ENCODE data around the gene RLN2.
"Not testable (repeated sequence)": the region's sequence is repeated elsewhere in the genome, so short reads cannot be mapped to it uniquely, and the experiment has no call there.

RLN2 gene, protein sequence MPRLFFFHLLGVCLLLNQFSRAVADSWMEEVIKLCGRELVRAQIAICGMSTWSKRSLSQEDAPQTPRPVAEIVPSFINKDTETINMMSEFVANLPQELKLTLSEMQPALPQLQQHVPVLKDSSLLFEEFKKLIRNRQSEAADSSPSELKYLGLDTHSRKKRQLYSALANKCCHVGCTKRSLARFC

DNA sequence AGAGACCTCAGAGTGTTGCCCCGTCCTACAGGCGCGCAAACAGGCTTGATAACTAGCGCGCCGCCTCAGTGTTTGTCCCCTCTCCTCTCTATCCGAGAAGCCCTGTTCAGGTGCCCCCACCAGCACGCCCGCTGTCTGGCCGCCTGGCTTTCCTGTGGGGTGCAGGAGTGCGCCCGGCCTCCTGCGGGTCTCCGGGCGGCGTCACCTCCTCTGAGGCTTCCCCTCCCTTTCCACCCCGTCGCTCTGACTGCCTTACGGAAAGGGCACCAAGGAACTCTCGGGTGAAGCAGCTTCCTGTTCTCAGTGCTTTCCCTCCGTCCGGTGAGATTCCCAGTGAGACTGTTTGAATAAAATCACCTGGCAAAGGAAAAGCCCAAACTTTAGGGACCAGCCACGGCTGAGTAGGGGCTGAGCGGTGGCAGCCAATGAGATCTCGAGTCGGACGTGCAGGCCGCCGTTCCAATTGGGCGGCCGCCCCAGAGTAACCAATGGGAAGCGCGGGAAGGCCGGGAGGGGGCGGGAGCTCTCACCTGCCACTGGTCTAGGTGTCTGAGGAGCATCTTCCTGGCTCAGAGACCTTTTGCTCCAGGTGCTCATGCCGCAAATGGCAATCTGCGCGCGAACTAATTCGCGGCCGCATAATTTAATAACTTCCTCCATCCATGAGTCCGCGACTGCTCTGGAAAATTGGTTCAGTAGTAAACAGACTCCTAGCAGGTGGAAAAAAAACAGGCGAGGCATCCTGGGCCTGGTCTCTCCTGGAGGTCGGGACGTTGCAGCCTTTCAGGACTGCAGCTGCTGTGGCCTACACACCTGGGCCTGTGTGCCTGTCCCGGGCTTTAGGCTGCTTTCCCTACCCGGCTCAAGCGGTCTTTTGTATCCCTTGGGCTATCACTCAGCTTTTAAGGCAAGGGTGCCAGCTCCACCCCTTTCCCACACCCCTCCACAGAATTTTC is at the start of gene RLN2:
RLN2 (minus strand) TSS at position 877 of the 956 bp plus-strand sequence; CDS start at position 741, 136 bp downstream.
- H3K36me3 Mint-ChIP-seq (ENCODE audit: low read depth); DNase-seq; H3K9me3 Mint-ChIP-seq; H3K27ac Mint-ChIP-seq; H3K27me3 Mint-ChIP-seq: not testable (repeated sequence)
- H3K4me1 Mint-ChIP-seq: peaks cover 23% of the 10 kb centered on the region
- ATAC-seq: peak; percentile 100
- peak within 1 kb of the TSS; percentile 1 for H3K4me3 Mint-ChIP-seq

DNA sequence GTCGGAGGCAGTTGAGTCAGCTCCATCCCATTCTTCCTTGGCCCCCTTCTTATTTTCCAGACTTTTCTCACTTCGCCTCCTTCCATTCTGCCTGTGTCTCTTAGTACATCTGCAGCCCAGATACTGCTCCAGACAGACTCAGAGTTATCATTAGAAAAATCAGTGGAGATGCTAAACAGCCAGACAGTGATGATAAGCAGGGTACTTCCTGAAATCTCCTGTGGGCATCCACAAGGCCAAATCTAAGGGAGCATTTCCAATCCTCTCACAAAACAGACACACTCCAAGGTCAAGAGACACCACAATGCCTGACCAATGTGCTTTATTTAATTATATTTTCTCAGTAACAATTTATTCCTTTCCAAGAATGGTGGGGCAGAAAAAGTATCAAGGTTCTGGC is 49.7 kb upstream of the RLN2 start:
- ATAC-seq: no peak
- Mint-ChIP-seq H3K36me3 (ENCODE audit: low read depth) (peaks cover 21% of the 10 kb centered on the region), H3K9me3 (peaks cover 11% of the 10 kb centered on the region), H3K4me3 (no peak overlapping the region), H3K27ac (no peak overlapping the region), H3K4me1 (peaks cover 24% of the 10 kb centered on the region), H3K27me3 (no peaks in the 10 kb centered on the region)
- DNase-seq: no peak

DNA sequence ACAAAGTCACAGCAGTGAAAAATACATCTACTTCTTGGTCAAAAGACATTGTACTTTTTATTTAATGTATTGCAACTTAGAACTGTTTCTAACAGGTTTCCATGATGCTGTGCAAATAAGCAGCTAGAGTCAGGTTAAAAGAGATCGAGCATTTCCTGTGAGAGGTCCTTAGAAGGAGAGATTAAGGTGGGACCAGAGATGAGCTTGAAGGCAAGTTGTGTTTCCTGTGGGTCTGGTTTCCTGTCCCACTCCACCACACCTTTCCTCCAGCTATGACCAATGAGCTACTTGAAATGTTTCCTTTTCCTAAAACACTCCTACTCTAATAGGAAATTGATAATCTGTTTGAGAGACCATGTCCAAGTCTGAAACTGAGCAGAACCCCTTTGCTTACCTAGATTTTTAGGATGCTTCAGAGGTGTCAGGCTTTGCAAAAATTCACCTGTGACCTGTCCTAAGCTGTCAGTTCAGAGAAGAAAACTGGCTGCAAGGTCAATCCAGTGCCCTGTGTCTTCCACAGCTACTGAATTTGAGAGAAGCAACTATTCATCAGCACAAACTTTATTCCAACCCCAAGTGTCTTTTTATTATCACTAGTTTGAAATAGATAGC is 48.2 kb upstream of the RLN2 start:
- Mint-ChIP-seq H3K4me3 (no peak overlapping the region), H3K27ac (peak overlapping the region; percentile 33), H3K9me3 (peaks cover 13% of the 10 kb centered on the region), H3K27me3 (no peaks in the 10 kb centered on the region), H3K36me3 (ENCODE audit: low read depth) (peaks cover 19% of the 10 kb centered on the region), H3K4me1 (peaks cover 24% of the 10 kb centered on the region)
- no peak for DNase-seq
- no peak for ATAC-seq

DNA sequence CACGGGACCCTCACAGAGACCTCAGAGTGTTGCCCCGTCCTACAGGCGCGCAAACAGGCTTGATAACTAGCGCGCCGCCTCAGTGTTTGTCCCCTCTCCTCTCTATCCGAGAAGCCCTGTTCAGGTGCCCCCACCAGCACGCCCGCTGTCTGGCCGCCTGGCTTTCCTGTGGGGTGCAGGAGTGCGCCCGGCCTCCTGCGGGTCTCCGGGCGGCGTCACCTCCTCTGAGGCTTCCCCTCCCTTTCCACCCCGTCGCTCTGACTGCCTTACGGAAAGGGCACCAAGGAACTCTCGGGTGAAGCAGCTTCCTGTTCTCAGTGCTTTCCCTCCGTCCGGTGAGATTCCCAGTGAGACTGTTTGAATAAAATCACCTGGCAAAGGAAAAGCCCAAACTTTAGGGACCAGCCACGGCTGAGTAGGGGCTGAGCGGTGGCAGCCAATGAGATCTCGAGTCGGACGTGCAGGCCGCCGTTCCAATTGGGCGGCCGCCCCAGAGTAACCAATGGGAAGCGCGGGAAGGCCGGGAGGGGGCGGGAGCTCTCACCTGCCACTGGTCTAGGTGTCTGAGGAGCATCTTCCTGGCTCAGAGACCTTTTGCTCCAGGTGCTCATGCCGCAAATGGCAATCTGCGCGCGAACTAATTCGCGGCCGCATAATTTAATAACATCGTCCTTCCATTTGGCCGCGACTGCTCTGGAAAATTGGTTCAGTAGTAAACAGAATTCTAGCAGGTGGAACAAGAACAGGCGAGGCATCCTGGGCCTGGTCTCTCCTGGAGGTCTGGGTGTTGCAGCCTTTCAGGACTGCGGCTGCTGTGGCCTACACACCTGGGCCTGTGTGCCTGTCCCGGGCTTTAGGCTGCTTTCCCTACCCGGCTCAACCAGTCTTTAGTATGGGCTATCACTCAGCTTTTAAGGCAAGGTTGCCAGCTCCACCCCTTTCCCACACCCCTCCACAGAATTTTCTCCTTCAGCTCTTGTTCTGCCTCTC is 34.8 kb upstream of the RLN2 start, which contains the start of gene RLN1:
RLN1 (minus strand) TSS at position 885 of the 990 bp plus-strand sequence; CDS start at position 755, 130 bp downstream.
- not testable (repeated sequence) for H3K36me3 Mint-ChIP-seq (ENCODE audit: low read depth); H3K27me3 Mint-ChIP-seq; H3K9me3 Mint-ChIP-seq; H3K27ac Mint-ChIP-seq
- peaks cover 27% of the 10 kb centered on the region for H3K4me1 Mint-ChIP-seq
- ATAC-seq (peak; percentile 100), DNase-seq (peak; percentile 12)
- H3K4me3 Mint-ChIP-seq: peak within 1 kb of the TSS; percentile 70

DNA sequence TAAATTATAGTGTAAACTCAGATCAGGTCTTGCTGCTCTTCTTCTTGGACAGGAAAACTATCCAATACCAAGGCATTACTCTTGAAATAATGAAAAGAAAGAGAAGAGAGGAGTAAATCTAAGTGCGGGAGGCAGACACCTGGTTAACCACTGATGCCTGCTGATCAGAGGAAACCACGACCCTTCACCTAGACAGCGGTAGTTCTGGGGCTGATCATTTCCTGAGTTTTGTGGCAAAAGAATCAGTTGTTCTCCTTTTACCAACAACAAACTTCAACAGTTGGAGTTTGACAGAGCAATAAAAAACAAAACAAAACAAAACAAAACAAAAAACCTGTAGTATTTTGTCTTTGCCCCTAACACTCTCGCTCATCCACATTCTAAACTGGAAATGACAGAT is 32.2 kb upstream of the RLN2 start:
- no peaks in the 10 kb centered on the region for H3K9me3 Mint-ChIP-seq
- peaks cover 3% of the 10 kb centered on the region for H3K36me3 Mint-ChIP-seq (ENCODE audit: low read depth)
- no peaks in the 10 kb centered on the region for H3K27me3 Mint-ChIP-seq
- ATAC-seq (no peak), DNase-seq (no peak)
- peak overlapping the region; percentile 39 for H3K27ac Mint-ChIP-seq
- H3K4me1 Mint-ChIP-seq: peaks cover 31% of the 10 kb centered on the region
- H3K4me3 Mint-ChIP-seq: peak overlapping the region; percentile 53

DNA sequence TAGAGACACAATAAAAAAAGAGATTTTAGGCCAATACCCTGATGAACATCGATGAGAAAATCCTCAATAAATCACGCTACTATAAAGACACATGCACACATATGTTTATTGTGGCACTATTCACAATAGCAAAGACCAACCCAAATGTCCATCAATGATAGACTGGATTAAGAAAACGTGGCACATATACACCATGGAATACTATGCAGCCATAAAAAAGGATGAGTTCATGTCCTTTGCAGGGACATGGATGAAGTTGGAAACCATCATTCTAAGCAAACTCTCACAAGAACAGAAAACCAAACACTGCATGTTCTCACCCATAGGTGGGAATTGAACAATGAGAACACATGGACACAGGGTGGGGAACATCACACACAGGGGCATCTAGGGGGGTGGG is 26.8 kb upstream of the RLN2 start:
- not testable (repeated sequence) for H3K27me3 Mint-ChIP-seq
- H3K4me1 Mint-ChIP-seq: peaks cover 15% of the 10 kb centered on the region

DNA sequence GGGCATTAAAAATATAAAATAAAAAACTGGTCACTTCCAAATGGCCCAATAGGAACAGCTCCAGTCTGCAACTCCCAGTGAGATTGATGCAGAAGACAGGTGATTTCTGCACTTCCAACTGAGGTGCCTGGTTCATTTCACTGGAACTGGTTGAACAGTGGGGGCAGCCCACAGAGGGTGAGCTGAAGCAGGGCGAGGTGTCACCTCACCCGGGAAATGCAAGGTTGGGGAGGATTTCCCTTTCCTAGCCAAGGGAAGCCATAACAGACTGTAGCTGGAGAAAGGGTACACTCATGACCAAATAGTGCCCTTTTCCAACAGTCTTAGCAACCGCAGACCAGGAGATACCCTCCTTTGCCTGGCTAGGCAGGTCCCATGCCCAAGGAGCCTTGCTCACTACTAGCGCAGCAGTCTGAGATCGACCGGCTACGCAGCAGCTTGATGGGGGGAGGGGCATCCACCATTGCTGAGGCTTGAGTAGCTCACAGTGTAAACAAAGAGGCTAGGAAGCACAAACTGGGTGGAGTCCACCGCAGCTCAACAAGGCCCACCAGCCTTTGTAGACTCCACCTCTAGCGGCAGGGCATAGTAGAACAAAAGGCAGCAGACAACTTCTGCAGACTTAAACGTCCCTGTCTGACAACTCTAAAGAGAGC is 22.5 kb upstream of the RLN2 start:
- no peaks in the 10 kb centered on the region for H3K27me3 Mint-ChIP-seq
- H3K4me3 Mint-ChIP-seq: no peak overlapping the region
- ATAC-seq (no peak), DNase-seq (peak; percentile 7)
- no peaks in the 10 kb centered on the region for H3K9me3 Mint-ChIP-seq
- peaks cover 13% of the 10 kb centered on the region for H3K36me3 Mint-ChIP-seq (ENCODE audit: low read depth)
- H3K4me1 Mint-ChIP-seq: peaks cover 4% of the 10 kb centered on the region
- no peak overlapping the region for H3K27ac Mint-ChIP-seq

More for the DNA sequence above, 26.8 kb upstream of the RLN2 start:
- H3K9me3 Mint-ChIP-seq, H3K27ac Mint-ChIP-seq, DNase-seq, H3K4me3 Mint-ChIP-seq, ATAC-seq: not testable (repeated sequence)
- peaks cover 16% of the 10 kb centered on the region for H3K36me3 Mint-ChIP-seq (ENCODE audit: low read depth)

DNA sequence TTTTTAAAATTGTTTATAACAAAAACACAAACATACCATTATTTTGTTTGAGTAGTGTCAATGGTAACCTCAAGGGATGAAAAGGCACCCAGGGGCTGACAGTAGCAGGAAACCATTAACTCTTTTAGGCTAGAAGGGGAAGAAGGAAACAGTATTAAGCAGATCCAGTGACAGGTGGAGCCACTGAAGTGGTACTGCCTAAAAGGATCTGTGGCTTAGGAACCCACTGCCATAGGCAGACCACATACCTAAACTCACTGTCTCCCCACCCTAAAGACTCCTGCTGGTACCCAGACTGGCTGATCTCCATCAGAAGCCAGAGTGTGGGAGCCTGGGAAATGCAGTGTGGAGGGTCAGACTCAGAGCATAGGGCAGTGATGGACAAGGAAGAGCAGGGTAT is 21.7 kb upstream of the RLN2 start:
- Mint-ChIP-seq H3K36me3 (ENCODE audit: low read depth) (peaks cover 13% of the 10 kb centered on the region), H3K9me3 (no peaks in the 10 kb centered on the region), H3K27me3 (no peaks in the 10 kb centered on the region), H3K27ac (no peak overlapping the region), H3K4me3 (no peak overlapping the region), H3K4me1 (peaks cover 6% of the 10 kb centered on the region)
- ATAC-seq (no peak), DNase-seq (no peak)

DNA sequence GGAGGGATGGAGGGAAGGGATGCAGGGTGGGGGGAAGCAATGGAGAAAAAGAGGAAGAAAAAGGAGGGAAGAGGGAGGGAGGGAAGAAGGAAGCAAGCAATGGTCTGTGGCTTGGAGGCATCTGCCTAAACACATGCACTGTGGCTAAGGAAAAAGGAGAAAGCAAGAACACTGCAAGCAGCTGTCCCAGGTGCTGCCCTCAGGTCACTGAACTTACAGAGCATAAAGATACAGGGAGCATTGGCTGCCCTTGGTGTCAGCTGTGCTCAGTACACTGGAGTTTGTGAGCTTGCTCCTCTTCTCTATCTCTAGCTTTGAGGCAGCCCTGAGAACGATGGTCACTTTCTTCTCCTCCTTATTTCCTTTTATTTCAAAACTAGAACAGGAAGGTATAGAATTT is 17.1 kb upstream of the RLN2 start:
- H3K4me1 Mint-ChIP-seq; H3K27me3 Mint-ChIP-seq; H3K9me3 Mint-ChIP-seq; ATAC-seq; H3K36me3 Mint-ChIP-seq (ENCODE audit: low read depth); H3K4me3 Mint-ChIP-seq; H3K27ac Mint-ChIP-seq; DNase-seq: not testable (repeated sequence)

DNA sequence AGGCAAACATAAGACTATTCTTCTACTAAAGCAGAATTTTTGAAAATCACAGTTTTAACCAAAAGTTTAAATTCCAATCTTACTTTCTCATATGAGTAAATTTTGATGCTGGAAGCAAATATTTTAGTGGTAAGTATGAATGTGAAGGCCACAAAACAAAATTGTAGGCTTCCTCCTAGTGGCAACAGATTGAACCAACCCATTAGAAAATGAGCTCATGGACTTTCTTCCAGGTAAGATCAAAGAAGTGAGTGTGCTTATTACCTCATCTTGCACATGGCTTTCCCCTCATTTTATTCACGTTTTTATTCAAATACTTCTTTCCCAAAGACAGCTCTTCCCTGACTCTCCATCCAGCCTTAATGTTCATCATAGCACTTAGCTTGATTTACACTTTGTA is 16.5 kb upstream of the RLN2 start:
- DNase-seq: no peak
- H3K9me3 Mint-ChIP-seq: peaks cover 4% of the 10 kb centered on the region
- H3K4me1 Mint-ChIP-seq: peaks cover 3% of the 10 kb centered on the region
- no peaks in the 10 kb centered on the region for H3K27me3 Mint-ChIP-seq
- H3K27ac Mint-ChIP-seq: no peak overlapping the region
- ATAC-seq: no peak
- H3K4me3 Mint-ChIP-seq: no peak overlapping the region
- peaks cover 10% of the 10 kb centered on the region for H3K36me3 Mint-ChIP-seq (ENCODE audit: low read depth)

DNA sequence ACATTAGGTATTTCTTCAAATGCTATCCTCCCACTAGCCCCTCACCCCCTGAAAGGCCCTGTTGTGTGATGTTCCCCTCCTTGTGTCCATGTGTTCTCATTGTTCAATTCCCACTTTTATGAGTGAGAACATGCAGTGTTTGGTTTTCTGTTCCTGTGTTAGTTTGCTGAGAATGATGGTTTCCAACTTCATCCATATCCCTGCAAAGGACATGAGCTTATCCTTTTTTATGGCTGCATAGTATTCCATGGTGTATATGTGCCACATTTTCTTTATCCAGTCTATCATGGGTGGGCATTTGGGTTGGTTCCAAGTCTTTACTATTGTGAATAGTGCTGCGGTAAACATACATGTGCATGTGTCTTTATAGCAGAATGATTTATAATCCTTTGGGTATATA is 11.9 kb upstream of the RLN2 start:
- DNase-seq, H3K27me3 Mint-ChIP-seq, H3K4me1 Mint-ChIP-seq, H3K27ac Mint-ChIP-seq, H3K4me3 Mint-ChIP-seq, ATAC-seq: not testable (repeated sequence)
- H3K36me3 Mint-ChIP-seq (ENCODE audit: low read depth): peaks cover 25% of the 10 kb centered on the region
- H3K9me3 Mint-ChIP-seq: peaks cover 16% of the 10 kb centered on the region

DNA sequence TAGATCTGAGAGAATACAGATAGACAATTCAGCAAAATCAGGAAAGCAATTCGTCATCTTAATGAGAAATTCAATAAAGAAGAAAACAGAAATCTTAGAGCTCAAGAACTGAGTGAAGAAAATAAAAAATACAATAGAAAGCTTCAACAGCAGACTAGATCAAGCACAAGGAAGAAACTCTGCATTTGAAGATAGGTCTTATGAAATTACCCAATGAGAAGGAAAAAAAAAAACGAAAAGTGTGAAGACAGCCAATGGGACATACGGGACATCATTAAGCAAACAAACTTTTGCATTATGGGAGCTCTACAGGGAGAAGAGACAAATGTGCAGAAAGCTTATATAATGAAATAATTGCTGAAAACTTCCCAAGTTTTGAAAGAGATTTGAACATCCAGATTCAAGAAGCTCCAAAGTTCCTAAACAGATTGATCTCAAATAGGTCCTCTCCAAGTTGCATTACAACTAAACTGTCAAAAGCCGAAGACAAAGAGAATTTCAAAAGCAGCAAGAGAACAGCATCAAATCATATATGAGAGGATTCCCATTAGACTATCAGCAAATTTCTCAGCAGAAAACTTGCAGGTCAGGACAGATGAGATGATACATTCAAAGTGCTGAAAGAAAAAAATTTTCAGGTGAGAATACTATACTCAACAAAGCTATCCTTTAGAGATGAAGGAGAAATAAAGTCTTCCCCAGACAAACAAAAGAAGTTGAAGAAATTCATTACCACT is 10.8 kb upstream of the RLN2 start:
- peaks cover 26% of the 10 kb centered on the region for H3K36me3 Mint-ChIP-seq (ENCODE audit: low read depth)
- H3K27me3 Mint-ChIP-seq: no peaks in the 10 kb centered on the region
- no peak overlapping the region for H3K27ac Mint-ChIP-seq
- H3K4me1 Mint-ChIP-seq: no peaks in the 10 kb centered on the region
- DNase-seq (no peak), ATAC-seq (no peak)
- peaks cover 16% of the 10 kb centered on the region for H3K9me3 Mint-ChIP-seq
- H3K4me3 Mint-ChIP-seq: no peak overlapping the region

DNA sequence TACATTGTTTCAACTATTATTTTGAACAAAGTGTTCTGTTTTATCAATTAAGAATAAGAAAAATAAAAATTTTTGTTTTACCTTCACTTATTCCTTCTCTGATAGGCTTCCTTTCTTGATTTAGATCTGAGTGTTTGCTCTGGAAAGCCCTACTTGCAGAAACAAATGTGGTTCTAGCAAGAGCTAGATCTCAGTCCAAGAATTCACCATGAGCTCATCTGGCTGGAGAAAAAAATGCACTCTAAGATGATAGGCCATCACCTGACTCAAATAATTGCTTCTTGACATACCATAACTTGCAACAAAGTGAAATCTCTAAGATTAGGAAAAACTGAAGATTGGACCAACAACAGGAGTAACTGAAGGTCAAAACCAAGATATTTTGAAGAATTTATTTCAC is 6.3 kb upstream of the RLN2 start:
- no peaks in the 10 kb centered on the region for H3K27me3 Mint-ChIP-seq
- no peaks in the 10 kb centered on the region for H3K4me1 Mint-ChIP-seq
- H3K36me3 Mint-ChIP-seq (ENCODE audit: low read depth): peaks cover 16% of the 10 kb centered on the region
- H3K9me3 Mint-ChIP-seq: peaks cover 12% of the 10 kb centered on the region
- H3K27ac Mint-ChIP-seq: no peak overlapping the region
- ATAC-seq (no peak), DNase-seq (no peak)
- no peak overlapping the region for H3K4me3 Mint-ChIP-seq

Data from activated naive CD8-positive, alpha-beta T cell treated with anti-CD3 and anti-CD28 coated beads, Interleukin-2, amount 50 U/mL, for 24 hours (primary cell).